ENCODE measurements around the gene PDF. TPM values are rescaled to one million over a fixed set of nuclear protein-coding genes. Genes with fewer than 3 reads are reported as not detected.
A peak's percentile ranks its signal among the peaks of the same experiment; 100 is the strongest.

PDF gene
- total and polyA plus RNA-seq, 4 donors = 16.8 to 31.3 (median 23.1) TPM

- H3K4me1 ChIP-seq (ENCODE audit: control insufficient read depth in 4 of 4, insufficient read depth in 4 of 4, low read length in 3 of 4) = peaks cover 16 to 61% (median 48%) of the 10 kb centered on the region in 4 donors
- peaks cover 2 to 4% (median 3%) of the 10 kb centered on the region in 4 donors for H3K36me3 ChIP-seq (ENCODE audit: control insufficient read depth in 4 of 4, insufficient read depth in 3 of 4, low read depth in 1 of 4, low read length in 3 of 4)
- no peaks in the 10 kb centered on the region for H3K9me3 ChIP-seq (ENCODE audit: control insufficient read depth in 4 of 4, low read length in 3 of 4)
- no peak for DNase-seq (ENCODE audit: low spot score)
- no peak overlapping the region for H3K9ac ChIP-seq (ENCODE audit: low read depth in 1 of 2, low read length in 2 of 2)
- no peak overlapping the region for H3K27ac ChIP-seq (ENCODE audit: low read depth in 1 of 2, low read length in 2 of 2)
- H3K4me3 ChIP-seq (ENCODE audit: low read depth in 1 of 3, low read length in 3 of 3) = no peak overlapping the region
- no peaks in the 10 kb centered on the region for H3K27me3 ChIP-seq (ENCODE audit: control insufficient read depth in 4 of 4, insufficient read depth in 4 of 4, low read length in 3 of 4)
- 94% methylated on average over 5 of the region's 5 CpGs for WGBS
- TF ChIP-seq RXRA (IDR thresholded peaks at IDR 0.05) = no peak
- TF ChIP-seq SP1 (IDR thresholded peaks at IDR 0.05) = no peak
- TF ChIP-seq MAX (IDR thresholded peaks at IDR 0.05) = no peak
- TF ChIP-seq YY1 (IDR thresholded peaks at IDR 0.05) = no peak
- no peak for TF ChIP-seq EGR1 (IDR thresholded peaks at IDR 0.05; ENCODE audit: low read depth in 2 of 2)
- no peak for TF ChIP-seq FOXA2 (IDR thresholded peaks at IDR 0.05)
- no peak for TF ChIP-seq HNF4G (IDR thresholded peaks at IDR 0.05)
Observed at GRCh38 chr16:69313469-69313868, 16.9 kb downstream of the PDF start.

- WGBS = 2% methylated on average over 59 of the region's 59 CpGs
- Histone ChIP-seq H3K4me1 (ENCODE audit: control insufficient read depth in 4 of 4, insufficient read depth in 4 of 4, low read length in 3 of 4) (peaks cover 14 to 47% (median 36%) of the 10 kb centered on the region in 4 donors), H3K27me3 (ENCODE audit: control insufficient read depth in 4 of 4, insufficient read depth in 4 of 4, low read length in 3 of 4) (no peaks in the 10 kb centered on the region), H3K9me3 (ENCODE audit: control insufficient read depth in 4 of 4, low read length in 3 of 4) (no peaks in the 10 kb centered on the region), H3K27ac (ENCODE audit: low read depth in 1 of 2, low read length in 2 of 2) (peak overlapping the region; percentile 86 to 88), H3K4me3 (ENCODE audit: low read depth in 1 of 3, low read length in 3 of 3) (peak overlapping the region; percentile 74 to 94 (median 85)), H3K9ac (ENCODE audit: low read depth in 1 of 2, low read length in 2 of 2) (peak overlapping the region; percentile 80 to 86), H3K36me3 (ENCODE audit: control insufficient read depth in 4 of 4, insufficient read depth in 3 of 4, low read depth in 1 of 4, low read length in 3 of 4) (peaks cover 0 to 4% (median 2%) of the 10 kb centered on the region in 4 donors)
- no peak for TF ChIP-seq CTCF (IDR thresholded peaks at IDR 0.05; ENCODE audit: low read depth, low read length, missing input control)
- no peak for TF ChIP-seq ATF3 (IDR thresholded peaks at IDR 0.05)
- TF ChIP-seq HNF4A (conservative IDR thresholded peaks at IDR 0.05) = no peak
- TF ChIP-seq YY1 (IDR thresholded peaks at IDR 0.05) = peak; percentile 15
- TF ChIP-seq EGR1 (IDR thresholded peaks at IDR 0.05; ENCODE audit: low read depth in 2 of 2) = no peak
- no peak for TF ChIP-seq NR2F2 (IDR thresholded peaks at IDR 0.05)
- TF ChIP-seq SP1 (IDR thresholded peaks at IDR 0.05) = no peak
- peak; percentile 68 for DNase-seq (ENCODE audit: low spot score)
Observed at GRCh38 chr16:69311533-69312387, 18.6 kb downstream of the PDF start.

GRCh38 chr16:69310653-69311532, 19.5 kb downstream of the PDF start, which contains the start of gene VPS4A:
Gene VPS4A (plus strand): TSS chr16:69311350. CDS start chr16:69311512, 162 bp downstream.
- TF ChIP-seq HNF4A (conservative IDR thresholded peaks at IDR 0.05) = no peak
- TF ChIP-seq YY1 (IDR thresholded peaks at IDR 0.05) = peak; percentile 60
- TF ChIP-seq CTCF (IDR thresholded peaks at IDR 0.05; ENCODE audit: low read depth, low read length, missing input control) = peak; percentile 98
- peak in 1 of 2 donors; percentile 15 for TF ChIP-seq RXRA (IDR thresholded peaks at IDR 0.05)
- TF ChIP-seq GABPA (IDR thresholded peaks at IDR 0.05 in 1 of 2, conservative IDR thresholded peaks at IDR 0.05 in 1 of 2) = peak in 1 of 2 donors; percentile 57
- TF ChIP-seq SP1 (IDR thresholded peaks at IDR 0.05) = no peak
- TF ChIP-seq TAF1 (conservative IDR thresholded peaks at IDR 0.05) = no peak
- TF ChIP-seq REST (IDR thresholded peaks at IDR 0.05) = no peak
- TF ChIP-seq EGR1 (IDR thresholded peaks at IDR 0.05; ENCODE audit: low read depth in 2 of 2) = no peak
- TF ChIP-seq RAD21 (IDR thresholded peaks at IDR 0.05) = peak; percentile 64 to 71
- peak; percentile 99 for DNase-seq (ENCODE audit: low spot score)
- Histone ChIP-seq H3K4me3 (ENCODE audit: low read depth in 1 of 3, low read length in 3 of 3) (peak within 1 kb of the TSS; percentile 79 to 94 (median 85)), H3K36me3 (ENCODE audit: control insufficient read depth in 4 of 4, insufficient read depth in 3 of 4, low read depth in 1 of 4, low read length in 3 of 4) (peaks cover 0 to 3% (median 0%) of the 10 kb centered on the region in 4 donors), H3K4me1 (ENCODE audit: control insufficient read depth in 4 of 4, insufficient read depth in 4 of 4, low read length in 3 of 4) (peaks cover 13 to 38% (median 29%) of the 10 kb centered on the region in 4 donors), H3K9ac (ENCODE audit: low read depth in 1 of 2, low read length in 2 of 2) (peak within 1 kb of the TSS; percentile 80 to 86), H3K9me3 (ENCODE audit: control insufficient read depth in 4 of 4, low read length in 3 of 4) (no peaks in the 10 kb centered on the region), H3K27me3 (ENCODE audit: control insufficient read depth in 4 of 4, insufficient read depth in 4 of 4, low read length in 3 of 4) (no peaks in the 10 kb centered on the region), H3K27ac (ENCODE audit: low read depth in 1 of 2, low read length in 2 of 2) (peak within 1 kb of the TSS; percentile 86 to 88)
- WGBS = 8% methylated on average over 70 of the region's 70 CpGs

Measured in liver (tissue), 9 donors.